Measurements from ENCODE around the gene SPTLC3.

The SPTLC3 gene

DNA sequence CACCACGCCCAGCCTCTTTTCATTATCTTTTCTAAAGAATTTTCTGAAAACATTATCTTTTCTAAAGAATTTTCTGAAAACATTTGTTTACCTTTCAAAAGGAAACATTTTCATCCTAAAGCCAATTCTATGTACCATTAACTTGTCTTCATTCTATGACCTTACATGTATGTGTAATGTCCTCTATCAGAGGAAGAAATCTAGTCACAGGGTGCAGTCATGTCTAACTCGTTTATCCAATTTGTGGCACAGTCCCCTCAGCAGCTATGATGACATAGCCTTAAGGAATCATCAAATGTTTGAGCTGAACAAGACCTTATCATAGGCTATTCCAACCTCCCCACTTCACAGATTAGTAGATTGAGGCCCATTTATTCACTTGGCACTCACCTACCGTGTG is 21.5 kb upstream of the SPTLC3 start:
- no peak for DNase-seq

DNA sequence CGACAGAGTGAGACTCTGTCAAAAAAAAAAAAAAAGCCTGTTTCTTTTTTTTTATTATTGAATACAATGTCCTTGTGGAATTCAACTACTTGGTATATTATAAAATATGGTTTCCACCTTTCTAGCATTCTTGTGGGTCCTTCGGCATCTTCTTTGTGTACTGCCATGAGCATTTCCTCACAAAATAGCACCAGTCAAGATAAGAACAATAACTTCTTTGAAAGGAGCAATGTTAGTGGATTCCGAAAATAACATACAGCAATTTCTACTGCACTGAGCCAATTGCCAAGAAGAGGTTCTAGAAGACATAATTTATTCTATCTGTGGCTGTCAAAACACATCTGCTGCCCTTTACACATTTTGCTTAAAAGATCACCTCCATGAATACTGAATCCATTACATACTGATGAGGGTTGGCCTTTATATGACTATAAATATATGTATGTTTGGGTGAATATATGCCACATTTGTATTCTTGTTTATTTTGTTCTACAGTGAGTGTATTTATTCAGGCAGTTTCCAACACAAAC is 19.1 kb upstream of the SPTLC3 start:
- DNase-seq, result no peak

DNA sequence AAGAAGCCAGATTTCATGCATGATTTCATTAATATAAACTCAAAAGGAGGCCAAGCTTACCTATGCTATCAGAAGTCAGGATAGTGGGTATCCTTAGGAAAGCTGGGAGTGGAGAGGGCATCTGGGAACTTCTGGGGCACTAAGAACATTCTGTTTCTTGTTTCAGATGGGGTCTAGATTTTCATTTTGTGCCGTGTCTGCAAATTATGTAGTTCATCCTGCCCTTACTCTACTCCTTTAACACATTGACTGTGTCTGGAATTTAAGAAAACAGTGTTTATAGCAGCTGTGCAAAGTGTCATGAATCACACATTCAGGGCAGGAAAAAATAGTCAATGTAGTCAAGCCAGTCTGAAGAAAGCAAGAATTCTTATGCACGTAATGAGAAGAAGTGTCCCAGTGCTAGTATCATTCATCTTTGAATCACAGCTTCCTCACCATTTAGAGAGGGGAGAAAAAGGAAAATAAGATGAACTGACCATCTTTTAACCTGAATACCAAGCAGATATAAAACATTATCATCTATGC is 11.6 kb upstream of the SPTLC3 start:
- DNase-seq, result no peak

DNA sequence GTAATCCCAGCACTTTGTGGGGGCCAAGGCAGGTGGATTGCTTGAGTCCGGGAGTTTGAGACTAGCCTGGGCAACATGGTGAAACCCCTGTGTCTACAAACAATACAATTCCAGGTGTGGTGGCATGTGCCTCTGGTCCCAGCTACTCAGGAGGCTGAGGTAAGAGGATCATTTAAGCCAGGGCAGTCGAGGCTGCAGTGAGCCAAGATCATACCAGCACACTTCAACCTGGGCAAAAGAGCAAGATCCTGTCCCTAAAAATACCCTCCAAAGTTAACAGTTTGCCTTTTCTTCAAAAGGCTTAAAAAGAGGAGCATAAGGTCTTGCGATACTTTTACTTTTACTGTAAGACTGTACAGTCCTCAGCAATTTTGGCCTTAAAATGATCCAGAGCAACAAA is 10.7 kb upstream of the SPTLC3 start:
- no peak for DNase-seq

DNA sequence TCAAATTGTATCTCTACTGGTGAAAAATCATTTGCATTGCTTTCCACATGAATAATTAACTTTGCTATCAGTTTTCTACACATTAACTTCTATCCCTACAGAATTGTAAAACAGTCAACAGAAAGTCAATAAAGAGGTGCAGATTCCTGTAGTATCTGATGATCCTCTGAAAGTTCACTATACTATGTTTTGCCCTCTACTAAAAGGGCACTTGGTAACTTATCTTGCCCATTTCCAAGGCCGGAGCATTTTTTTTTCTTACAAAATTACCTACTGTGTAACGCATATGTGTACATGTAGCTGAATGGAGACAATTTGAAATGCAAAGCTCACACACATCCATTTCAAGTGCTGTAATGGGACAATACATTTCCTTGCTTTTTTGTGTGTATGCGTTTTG is 9.6 kb upstream of the SPTLC3 start:
- no peak for DNase-seq

DNA sequence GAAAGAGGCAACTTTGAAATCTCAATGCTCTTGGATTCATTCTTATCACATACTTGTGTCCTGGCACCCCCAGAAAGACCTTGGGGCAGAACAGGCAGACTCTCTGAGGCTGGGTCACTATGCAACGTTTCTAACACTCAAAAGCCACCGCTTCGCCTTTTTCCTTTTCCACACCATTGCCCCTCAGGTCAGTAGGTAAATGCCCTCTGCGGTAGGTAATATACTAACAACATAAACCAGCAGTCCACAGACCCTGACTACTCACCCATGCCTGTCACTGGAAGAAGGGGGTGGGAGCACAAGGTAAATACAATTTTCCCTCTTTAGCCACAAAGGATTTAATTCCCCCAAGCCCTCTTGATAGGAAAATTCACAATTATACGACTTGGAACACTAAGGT is 6.5 kb upstream of the SPTLC3 start:
- no peak for DNase-seq

DNA sequence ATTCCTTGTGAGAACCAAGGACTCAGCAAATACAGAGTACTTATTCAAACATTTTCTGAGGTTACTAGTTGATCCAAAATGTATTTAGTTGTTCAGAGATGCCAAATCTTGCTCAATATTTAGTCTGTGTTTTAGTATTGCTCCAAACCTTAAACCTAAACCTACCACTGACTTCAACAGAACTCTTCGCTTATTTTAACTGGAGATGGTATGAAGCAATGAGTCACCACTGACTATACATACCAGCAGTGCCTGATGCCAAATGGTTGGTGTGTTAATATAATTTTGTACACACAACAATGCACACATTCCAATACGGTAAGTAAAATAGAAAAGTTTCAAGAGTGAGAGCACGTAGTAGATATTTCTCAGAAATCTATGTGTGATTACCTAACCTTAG is 1.9 kb upstream of the SPTLC3 start:
- no peak for DNase-seq

DNA sequence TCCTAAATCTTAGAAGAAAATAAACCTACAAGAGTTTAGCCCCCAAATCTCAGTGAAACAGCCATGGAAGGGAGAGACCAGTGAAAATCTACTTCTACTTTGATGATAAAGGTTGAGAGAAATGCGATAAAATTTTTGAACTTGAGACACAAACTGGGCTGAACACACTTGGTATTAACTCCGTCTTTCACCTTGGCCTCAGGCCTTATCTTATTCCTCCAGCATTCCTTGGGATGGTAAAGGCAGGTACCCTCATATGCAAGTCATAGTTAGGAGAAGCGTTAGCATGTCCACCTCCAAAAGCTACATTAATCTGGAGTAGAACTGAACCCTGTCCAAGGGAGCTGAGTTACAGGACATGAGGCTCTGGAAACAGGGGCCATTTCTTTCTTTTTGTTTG is 1.2 kb upstream of the SPTLC3 start:
- no peak for DNase-seq

DNA sequence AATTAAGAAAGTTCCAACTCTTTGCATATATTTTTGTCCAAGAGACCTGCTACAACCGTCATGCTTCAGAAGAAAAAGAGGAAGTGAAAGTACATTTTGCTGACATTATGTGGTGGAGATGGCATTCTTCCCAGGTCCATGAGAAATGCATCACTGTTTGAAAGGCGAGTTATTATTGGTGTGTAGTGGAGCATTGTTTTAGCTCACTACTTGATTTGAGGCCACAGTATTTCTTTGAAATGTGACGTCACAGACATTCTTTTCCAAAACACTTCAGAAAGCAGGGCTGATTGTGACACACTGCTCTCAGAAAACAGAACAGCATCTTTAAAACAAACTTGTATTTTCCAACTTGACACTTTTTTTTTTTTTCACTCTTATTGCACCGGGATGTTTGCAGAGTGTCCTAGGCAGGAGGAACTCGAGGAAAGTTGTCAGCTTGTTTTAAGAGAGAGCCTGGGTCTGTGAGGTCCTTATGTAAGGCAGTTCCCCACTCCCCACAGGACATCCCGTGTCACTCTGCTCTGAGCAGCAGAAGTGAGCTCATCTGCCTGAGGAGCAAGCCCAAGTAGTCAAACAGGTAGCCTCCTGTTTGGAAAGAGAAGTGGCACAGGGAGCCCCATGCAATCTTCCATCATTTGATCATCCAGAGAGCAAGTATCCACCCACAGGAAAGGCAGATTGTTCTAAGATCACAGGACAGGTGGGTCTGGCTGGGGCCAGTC is 1.1 kb downstream of the SPTLC3 start:
- DNase-seq, result peak; percentile 12

DNA sequence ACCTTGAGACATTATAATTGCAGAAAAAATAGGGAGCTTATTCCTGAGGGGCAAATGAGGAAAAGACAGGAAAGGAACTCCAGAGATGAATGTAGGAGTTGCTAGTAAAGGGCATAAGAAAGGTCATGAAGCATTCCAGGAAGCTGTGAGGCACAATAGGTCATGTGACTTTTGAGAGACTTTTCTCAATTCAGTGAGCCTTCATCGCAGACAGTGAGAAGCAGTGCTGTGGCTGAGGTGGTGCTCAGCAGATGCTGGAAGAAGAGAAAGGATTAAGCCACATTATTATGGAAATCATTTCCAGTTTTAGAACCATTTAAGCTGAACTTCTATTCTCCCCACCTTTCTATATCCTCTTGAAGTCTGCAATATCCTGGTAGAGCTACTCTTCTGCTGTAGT is 4.1 kb downstream of the SPTLC3 start:
- no peak for DNase-seq

DNA sequence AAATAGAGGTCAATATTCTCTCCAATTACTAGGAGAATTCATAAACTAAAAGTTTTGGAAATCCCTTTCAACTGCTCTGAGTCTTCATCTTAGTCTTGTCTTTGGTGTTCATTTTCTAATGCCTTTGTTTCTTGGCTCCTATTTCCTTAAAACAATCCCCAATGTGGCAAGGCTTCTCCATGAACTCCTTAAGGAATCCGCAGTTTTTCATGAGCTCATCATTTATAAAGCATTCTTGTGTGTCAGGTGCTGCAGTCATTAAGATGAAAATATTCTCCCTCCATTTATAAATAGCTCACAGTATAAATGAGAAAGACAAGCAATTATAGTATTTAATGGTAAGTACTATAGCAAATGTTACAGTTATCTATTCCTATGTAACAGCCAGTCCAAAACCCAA is 4.6 kb downstream of the SPTLC3 start:
- no peak for DNase-seq

DNA sequence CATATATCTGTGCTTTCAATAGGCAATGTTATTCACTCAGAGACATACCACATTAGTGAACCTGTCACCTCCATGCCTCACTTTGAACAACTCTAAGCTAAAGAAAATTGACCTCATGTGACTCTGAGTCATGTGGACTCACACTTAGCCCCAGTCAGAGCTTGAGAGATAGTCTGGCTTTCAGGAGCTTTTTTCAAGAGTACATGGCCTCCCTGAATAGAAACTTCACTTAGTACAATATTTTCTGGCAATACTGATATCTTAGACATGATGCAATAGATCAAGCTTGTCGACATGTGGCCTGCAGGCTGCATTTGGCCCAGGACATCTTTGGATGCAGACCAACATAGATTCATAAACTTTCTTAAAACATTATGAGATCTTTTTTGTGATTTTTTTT is 8.5 kb downstream of the SPTLC3 start:
- DNase-seq, result no peak

DNA sequence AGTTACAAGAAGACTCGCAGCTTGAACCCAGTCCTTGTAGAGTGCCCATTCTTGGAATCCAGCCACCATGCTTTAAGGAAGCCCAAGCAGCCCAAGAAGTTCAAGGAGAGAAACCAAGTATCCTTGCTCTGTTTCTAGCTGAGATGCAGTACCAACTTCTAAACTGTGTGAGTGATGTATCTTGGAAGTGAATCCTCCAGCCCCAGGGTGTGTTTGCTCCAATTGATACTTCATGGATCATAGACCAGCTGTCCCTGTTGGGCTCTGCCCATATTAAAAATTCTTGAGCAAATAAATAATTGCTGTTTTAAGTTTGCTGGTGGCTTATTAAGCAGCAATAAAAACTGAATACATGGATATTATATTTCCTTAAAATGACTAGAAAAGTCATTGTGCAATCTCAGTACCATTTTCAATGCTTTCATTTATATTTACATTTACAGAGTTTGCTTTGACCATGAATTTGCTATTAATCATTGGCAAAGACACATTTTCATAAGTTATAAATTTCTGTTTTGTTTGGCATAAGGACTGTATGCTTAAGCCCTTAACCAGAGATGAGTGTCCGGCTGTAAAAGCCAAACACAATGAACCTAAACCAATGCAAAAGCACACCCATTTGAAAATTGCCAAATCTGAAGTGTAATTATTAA is 9.2 kb downstream of the SPTLC3 start:
- no peak for DNase-seq

DNA sequence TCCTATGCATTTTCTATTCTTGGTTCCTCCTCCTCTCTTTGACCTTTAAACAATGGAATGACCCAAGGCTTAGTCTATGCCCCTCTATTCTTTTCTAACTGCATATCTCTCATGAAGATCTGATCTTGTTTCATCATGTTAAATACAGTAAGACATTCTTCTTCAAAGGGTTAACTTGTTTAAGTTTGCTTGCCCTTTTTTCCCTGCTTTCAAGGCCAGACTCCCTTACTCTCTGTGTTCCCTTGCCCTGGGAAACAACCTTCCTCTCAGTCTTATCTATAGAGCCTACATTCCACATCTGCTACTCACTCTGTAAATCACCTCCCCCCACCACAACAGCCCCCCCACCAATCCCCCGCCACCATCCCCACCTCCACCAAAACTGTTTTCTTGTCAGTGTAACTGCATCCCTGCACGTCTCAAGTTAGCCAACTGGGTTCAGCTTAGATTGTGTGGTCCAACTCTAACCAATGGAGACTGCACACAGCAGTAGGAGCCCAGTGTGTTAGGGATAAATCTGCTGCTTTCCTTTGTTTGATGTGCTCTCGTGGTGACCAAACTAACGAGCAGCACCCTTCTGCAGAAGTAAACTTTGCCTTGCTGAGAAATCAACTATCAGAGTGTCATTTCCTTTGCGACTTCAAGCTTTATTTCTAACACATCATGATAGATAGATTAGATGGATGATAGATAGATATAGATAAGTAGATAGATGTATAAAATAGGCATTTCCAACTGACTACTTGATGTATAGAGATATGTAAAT is 12.6 kb downstream of the SPTLC3 start:
- DNase-seq, result no peak

DNA sequence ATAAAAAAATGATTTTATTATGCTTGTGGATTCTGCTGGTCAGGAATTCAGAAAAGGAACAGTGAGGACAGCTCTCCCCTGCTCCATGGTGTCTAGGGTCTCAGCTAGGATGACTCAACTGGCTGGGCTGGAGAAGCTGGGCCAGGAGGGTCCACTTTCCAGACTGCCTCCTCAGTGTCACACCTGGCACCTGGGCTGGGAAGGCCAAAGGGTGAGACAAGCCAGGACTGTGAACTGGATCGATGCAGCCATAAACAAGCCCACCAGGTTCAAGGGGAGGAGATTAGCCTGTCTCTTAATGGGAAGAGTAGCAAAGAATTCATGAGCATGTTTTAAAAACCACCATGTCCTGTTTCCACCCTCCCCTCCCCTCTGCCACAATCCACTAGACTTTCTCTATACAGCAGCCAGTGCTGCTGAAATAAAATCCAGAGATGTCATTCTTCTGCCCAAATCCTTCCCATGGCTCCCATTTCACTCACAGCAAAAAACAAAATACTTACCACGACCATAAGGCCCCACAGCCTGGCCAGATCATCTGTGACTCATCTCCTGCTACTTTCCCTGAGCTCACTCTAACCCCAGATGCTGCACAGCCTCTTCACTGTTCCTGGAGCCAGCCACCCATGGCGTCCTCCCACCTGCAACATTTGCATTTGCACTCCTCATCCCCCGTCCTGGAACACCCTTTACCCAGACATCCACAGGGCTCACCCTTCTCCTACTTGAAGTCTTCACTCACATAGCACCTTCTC is 13.8 kb downstream of the SPTLC3 start:
- DNase-seq, result no peak

DNA sequence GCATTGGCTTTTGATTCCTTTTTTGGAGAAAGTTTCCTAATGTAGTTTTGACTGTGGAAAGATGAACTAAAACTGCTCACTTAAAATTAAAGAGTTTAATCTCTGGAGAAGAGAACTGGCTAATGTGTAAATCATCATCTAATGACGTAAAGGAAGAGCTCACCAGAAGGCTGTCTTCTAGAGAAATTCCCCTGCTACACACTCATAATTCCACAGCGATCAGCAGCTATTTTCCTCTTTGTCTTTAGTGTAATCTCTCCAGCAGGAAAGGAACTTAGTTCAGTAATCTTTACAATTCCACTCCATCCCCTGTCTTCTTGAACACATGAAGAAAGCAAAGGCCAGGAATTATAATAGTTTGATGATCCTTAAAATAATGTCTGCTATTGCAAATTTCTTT is 15.8 kb downstream of the SPTLC3 start:
- DNase-seq, result no peak

DNA sequence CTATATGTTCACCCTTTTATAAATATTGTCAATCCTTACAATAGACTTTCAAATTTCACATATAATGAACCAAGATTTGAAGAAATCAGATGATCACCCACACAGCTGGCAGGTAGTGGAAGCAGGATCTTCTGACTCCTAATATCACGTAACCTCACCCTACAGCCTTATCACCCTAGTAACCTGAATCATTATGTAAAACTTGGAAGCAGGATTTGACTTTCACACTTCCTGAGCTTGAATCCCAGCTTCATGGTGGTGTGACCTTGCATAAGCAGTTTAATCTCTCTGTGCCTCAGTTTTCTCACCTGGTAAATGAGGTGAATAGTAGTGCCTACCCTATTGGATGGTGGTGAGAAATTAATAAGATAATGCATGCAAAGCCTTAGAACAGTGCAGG is 16.4 kb downstream of the SPTLC3 start:
- DNase-seq, result no peak

DNA sequence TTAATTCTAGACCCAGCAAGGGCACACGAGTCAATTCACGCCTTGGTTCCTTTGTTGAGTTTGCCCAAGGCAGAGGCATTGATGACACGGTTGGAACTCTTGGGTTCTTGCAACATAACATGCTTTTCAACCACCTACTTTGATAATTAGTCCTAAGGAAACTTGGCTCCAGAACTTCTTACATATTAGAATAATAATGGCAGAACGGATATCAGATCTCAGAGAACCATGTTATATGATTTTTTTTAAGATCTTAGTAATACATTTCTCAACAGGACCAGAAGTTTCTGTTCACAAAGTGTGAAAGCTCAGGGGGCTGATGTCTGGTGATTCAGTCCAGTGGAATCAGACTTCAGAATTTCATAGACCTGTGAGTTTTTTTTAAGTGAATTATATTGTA is 19.2 kb downstream of the SPTLC3 start:
- DNase-seq, result no peak

DNA sequence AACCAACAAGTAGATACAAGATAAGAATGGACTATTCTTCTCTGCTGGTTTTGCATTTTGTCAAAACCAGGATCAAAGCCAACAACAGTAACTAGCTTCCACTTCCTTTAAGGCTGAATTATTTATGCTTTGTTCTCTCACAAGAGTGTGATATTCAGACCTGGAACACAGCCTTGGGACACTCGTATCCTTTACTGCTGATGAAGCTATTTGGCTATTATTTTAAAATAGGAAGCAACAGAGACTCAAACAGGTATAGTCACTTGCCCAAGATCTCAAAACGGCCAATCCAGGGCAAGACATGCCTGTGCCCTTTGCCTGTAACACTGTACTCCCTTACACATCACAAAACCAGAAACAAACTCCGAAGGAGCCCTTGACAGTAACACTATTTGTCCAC is 19.9 kb downstream of the SPTLC3 start:
- DNase-seq, result no peak

DNA sequence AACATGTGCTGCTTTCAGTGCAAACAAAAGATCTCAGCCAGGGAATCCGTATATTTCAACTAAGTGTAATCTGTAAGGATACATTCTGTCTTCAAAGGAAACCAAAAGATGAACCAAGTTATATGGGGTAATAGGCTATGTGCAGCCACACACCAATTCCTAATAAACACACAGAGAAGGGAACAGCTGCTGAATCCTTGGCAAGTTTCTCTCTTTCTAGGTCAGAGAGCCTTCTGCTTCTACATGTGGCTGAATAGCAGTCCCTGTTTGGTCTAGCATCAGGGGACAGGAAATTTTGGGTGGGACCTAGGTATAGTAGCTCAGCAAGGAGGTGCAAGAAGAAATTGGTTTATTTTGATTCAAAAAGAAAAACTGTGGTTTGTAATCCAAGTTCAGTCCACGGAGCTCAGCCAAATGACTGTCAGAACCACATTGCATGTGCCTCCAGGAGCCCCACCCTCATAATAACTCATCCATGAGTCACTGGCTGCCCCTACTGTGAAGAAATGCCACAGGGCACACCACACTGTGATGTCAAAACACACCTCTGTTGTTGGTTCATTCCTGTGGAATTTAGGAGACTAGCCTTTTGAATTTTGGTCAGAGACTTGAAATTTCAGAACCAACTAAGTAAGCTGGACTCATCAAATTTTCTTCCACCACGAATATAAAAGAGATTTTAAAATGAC is 21.1 kb downstream of the SPTLC3 start:
- DNase-seq, result no peak

DNA sequence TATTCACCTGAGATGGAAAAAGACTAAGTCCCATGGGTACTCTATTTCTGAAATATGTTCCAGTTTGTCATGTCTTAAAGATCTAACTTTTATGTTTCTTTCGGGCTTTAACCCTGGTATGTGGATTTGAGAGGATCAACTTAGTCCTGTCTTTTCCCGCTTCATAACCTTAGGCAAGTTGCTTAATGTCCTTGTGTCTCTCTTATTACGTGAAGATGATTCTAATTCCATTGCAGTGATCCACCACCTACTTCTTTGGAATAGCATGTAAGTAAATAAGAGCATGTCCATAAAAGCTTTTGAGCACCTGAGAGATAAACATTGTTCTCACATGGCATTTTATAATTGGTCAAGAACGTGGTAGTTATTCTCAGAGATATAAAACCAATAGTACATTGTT is 23.0 kb downstream of the SPTLC3 start:
- DNase-seq, result no peak

DNA sequence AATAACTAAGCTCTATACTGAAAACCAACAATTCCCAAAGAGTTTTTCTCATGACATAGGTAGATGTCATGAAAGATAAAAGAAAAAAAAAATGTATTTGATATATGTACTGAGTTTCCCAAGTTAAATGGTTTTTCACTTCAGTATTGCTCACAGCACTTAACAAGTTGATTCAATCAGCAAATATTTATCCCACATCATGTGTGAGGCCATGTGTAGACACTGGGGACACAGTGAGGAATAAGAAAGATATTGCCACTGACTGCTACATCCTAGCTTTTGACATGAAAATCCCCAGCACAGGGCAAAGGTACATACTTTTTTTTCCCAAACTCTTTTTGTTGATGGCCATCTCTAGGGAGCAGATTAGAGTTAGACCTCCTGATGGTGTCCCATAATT is 25.3 kb downstream of the SPTLC3 start:
- DNase-seq, result no peak
